Ovary (tissue), 9 donors: Measurements from ENCODE around the gene MAP4. TPM values are rescaled to one million over a fixed set of nuclear protein-coding genes. Genes with fewer than 3 reads are reported as not detected.

Experiments
- DNase-seq, 5 donors: peaks; one replicate each; pipeline ENCODE4 v3.0.0-alpha.2; 2019 to 2020
- H3K27ac ChIP-seq, 2 donors: fragments of 200-600 bp; one replicate each; pipeline versions ENCODE4 v1.5.1 to v1.8.0; 2019 to 2022
- H3K27me3 ChIP-seq: fragments of 200-600 bp; one replicate; pipeline ENCODE4 v1.8.0; 2022
- H3K36me3 ChIP-seq: fragments of 200-600 bp; sonication (generic); one replicate; pipeline ENCODE4 v1.5.1; 2019
- H3K4me1 ChIP-seq: one replicate; pipeline ENCODE4 v1.8.1; 2013; ENCODE audit warnings: mild to moderate bottlenecking, moderate library complexity; ENCODE audit not compliant: insufficient read depth
- H3K4me3 ChIP-seq: fragments of 200-600 bp; sonication (generic); one replicate; pipeline ENCODE4 v1.5.1; 2017
- H3K9me3 ChIP-seq, 2 donors: fragments of 200-600 bp in 1 of 2; sonication (generic) in 1 of 2; one replicate each; pipeline versions ENCODE4 v1.5.1 to v1.8.1; 2013 to 2019; ENCODE audit warnings: mild to moderate bottlenecking in 1 of 2, moderate library complexity in 1 of 2
- CTCF ChIP-seq, 3 donors: fragments of 450-650 bp in 2 of 3; fragments of 200-600 bp in 1 of 3; IDR thresholded peaks; one replicate each; pipeline versions ENCODE4 v1.5.1 to v1.8.0; 2016 to 2022; ENCODE audit warnings: antibody characterized with exemption in 3 of 3, mild to moderate bottlenecking in 1 of 3
- EP300 ChIP-seq: sonication (generic); formaldehyde crosslinking; IDR thresholded peaks from one replicate; pipeline ENCODE4 v1.6.1; 2017; ENCODE audit warnings: antibody characterized with exemption
- POLR2A ChIP-seq: fragments of 450-650 bp; IDR thresholded peaks from one replicate; pipeline ENCODE4 v1.6.1; 2017; ENCODE audit warnings: antibody characterized with exemption, mild to moderate bottlenecking, moderate library complexity
- WGBS, 3 donors: extraction: QIAGEN DNeasy Blood & Tissue Kit in 1 of 3; methylation state at CpG; one replicate each; pipeline versions ENCODE4 v1.1.5 to v1.1.7; 2013 to 2017; 5-methylcytosine and 5-hydroxymethylcytosine counted together
- intact Hi-C, 4 donors: fragments of 100-400 bp; cut with DNase I; formaldehyde crosslinking; loops; one replicate each; pipeline versions ENCODE4 v1.11.0 to v1.15.1; 2022 to 2023
- polyA plus RNA-seq, 2 donors: library from polyadenylated mRNA; stranded (reverse); fragments of 200-250 nt in 1 of 2; fragments of 350-450 nt in 1 of 2; fragmentation: Illumina TruSeq in 1 of 2; extraction: RNeasy Lipid Tissue Mini Kit (QIAGEN cat#74804) in 1 of 2; gene quantifications; one replicate each; pipeline ENCODE4 v1.2.3, GENCODE V29; 2013 to 2014
- total RNA-seq, 7 donors: library from RNA; depleted of rRNA in 2 of 7; stranded (reverse); fragments of >200 nt in 2 of 7; fragmentation: NEBNext Ultra II Directional in 3 of 7; extraction: Animal tissue kit (Norgen Biotek cat#: 25700) in 3 of 7; gene quantifications; one replicate each; pipeline versions ENCODE4 v1.1.0 to v1.2.4, GENCODE V29; 2016 to 2023
- donor health status: DM: no; HTN: no; CAD: no; lungs with moderate emphysema.
- donor health status: DM: no; HTN: no; CAD: no.
- donor health status: Bipolar disorder and iron deficiency.
- donor health status: DM: yes; HTN: yes; CAD: no.
- donor health status: DM: no; HTN: no; CAD: no.
- donor health status: DM: yes; HTN: yes; CAD: no.

The MAP4 gene
- total and polyA plus RNA-seq, 9 donors: 64.9 to 271 (median 196) TPM

- Histone ChIP-seq H3K27ac (no peak overlapping the region), H3K36me3 (no peaks in the 10 kb centered on the region), H3K27me3 (no peaks in the 10 kb centered on the region), H3K4me1 (no peaks in the 10 kb centered on the region), H3K9me3 (no peaks in the 10 kb centered on the region), H3K4me3 (no peak overlapping the region)
- intact Hi-C loops: no loop called here
- WGBS, 3 donors: 95 to 97% (median 95%) methylated on average over 4 of the region's 4 CpGs
- TF ChIP-seq CTCF (IDR thresholded peaks at IDR 0.05) (no peak), POLR2A (no peak), EP300 (no peak)
- DNase-seq: no peak
Observed at GRCh38 chr3:47908744-47909143, 107.5 kb downstream of the MAP4 start.

GRCh38 chr3:47907784-47908183 lies 108.4 kb downstream of the MAP4 start:
- intact Hi-C loops: no loop called here

GRCh38 chr3:47902746-47903145 lies 113.5 kb downstream of the MAP4 start:
- Histone ChIP-seq H3K27ac (no peak overlapping the region), H3K4me1 (no peaks in the 10 kb centered on the region), H3K27me3 (no peaks in the 10 kb centered on the region), H3K4me3 (no peak overlapping the region), H3K36me3 (no peaks in the 10 kb centered on the region), H3K9me3 (no peaks in the 10 kb centered on the region)
- TF ChIP-seq CTCF (IDR thresholded peaks at IDR 0.05) (no peak), POLR2A (no peak), EP300 (no peak)
- intact Hi-C loops: no loop called here
- DNase-seq: no peak

More at GRCh38 chr3:47907784-47908183, 108.4 kb downstream of the MAP4 start:
- no peak for TF ChIP-seq CTCF (IDR thresholded peaks at IDR 0.05)
- TF ChIP-seq EP300: no peak
- Histone ChIP-seq H3K36me3 (no peaks in the 10 kb centered on the region), H3K4me3 (no peak overlapping the region), H3K9me3 (no peaks in the 10 kb centered on the region), H3K27me3 (no peaks in the 10 kb centered on the region), H3K27ac (no peak overlapping the region), H3K4me1 (no peaks in the 10 kb centered on the region)
- DNase-seq: no peak

- H3K4me3 ChIP-seq: no peak overlapping the region
- intact Hi-C loops: no loop called here
Observed at GRCh38 chr3:47901280-47901833, 114.9 kb downstream of the MAP4 start.

More at GRCh38 chr3:47901280-47901833, 114.9 kb downstream of the MAP4 start:
- TF ChIP-seq POLR2A (no peak), EP300 (no peak), CTCF (IDR thresholded peaks at IDR 0.05) (no peak)
- Histone ChIP-seq H3K36me3 (no peaks in the 10 kb centered on the region), H3K4me1 (no peaks in the 10 kb centered on the region), H3K27me3 (no peaks in the 10 kb centered on the region), H3K9me3 (no peaks in the 10 kb centered on the region), H3K27ac (no peak overlapping the region)
- no peak for DNase-seq
- WGBS, 3 donors: 81 to 86% (median 86%) methylated on average over 7 of the region's 7 CpGs
